Activated CD4-positive, alpha-beta T cell treated with anti-CD3 and anti-CD28 coated beads for 36 hours (primary cell): Measurements from ENCODE around the gene ZSCAN22. TPM values are rescaled to one million over a fixed set of nuclear protein-coding genes. Genes with fewer than 3 reads are reported as not detected.
A peak's percentile ranks its signal among the peaks of the same experiment; 100 is the strongest.
"Not testable (repeated sequence)": the region's sequence is repeated elsewhere in the genome, so short reads cannot be mapped to it uniquely, and the experiment has no call there.

ENCODE experiments used
- ATAC-seq: fragments of 200-7000 bp; cut with Tn5 transposase; one replicate; pipeline ENCODE4 v1.10.0; 2021; ENCODE audit warnings: mild to moderate bottlenecking, moderate library complexity
- CTCF ChIA-PET: fragments of 350-600 bp; sonication (Branson Sonifier 250); formaldehyde crosslinking; loops from one replicate; lab custom pipeline; 2021; ENCODE audit warnings: antibody characterized with exemption; lab: Charles Lee
- POLR2A ChIA-PET: fragments of 350-600 bp; sonication (Branson Sonifier 250); formaldehyde crosslinking; loops from one replicate; lab custom pipeline; 2021; ENCODE audit warnings: antibody characterized with exemption, inconsistent platforms; lab: Charles Lee
- DNase-seq: peaks from one replicate; pipeline ENCODE4 v3.0.0-alpha.2; 2020
- H3K27ac Mint-ChIP-seq: one replicate; pipeline ENCODE4 v1.8.0; 2021; ENCODE audit warnings: mixed read lengths
- H3K27me3 Mint-ChIP-seq: one replicate; pipeline ENCODE4 v1.8.0; 2021; ENCODE audit warnings: mixed read lengths
- H3K36me3 Mint-ChIP-seq: one replicate; pipeline ENCODE4 v1.8.0; 2021; ENCODE audit warnings: low read depth, mixed read lengths
- H3K4me1 Mint-ChIP-seq: one replicate; pipeline ENCODE4 v1.8.0; 2021; ENCODE audit warnings: mixed read lengths
- H3K4me3 Mint-ChIP-seq: one replicate; pipeline ENCODE4 v1.8.0; 2021; ENCODE audit warnings: mild to moderate bottlenecking, moderate library complexity, mixed read lengths
- H3K9me3 Mint-ChIP-seq: one replicate; pipeline ENCODE4 v1.8.0; 2021; ENCODE audit warnings: low read depth, mixed read lengths
- intact Hi-C, 2 experiments: fragments of 100-400 bp; cut with DNase I in 1 of 2; cut with micrococcal nuclease in 1 of 2; formaldehyde crosslinking; loops; one replicate each; pipeline versions ENCODE4 v1.14.2 to v1.15.1; 2022 to 2024; cut with DNase I, micrococcal nuclease
- total RNA-seq, 2 experiments: library from RNA; stranded (reverse); gene quantifications; one replicate each; pipeline ENCODE4 v1.2.3, GENCODE V29; 2021

The ZSCAN22 gene
- total RNA-seq, 2 experiments from 2014 or later = 3.1 to 3.8 TPM

GRCh38 chr19:58338336-58338735 lies 11.5 kb downstream of the ZSCAN22 start:
- H3K27ac Mint-ChIP-seq = no peak overlapping the region
- DNase-seq (no peak), ATAC-seq (no peak)
- ChIA-PET POLR2A (no interaction called here), CTCF (no interaction called here)
- intact Hi-C loops = no loop called here
- no peaks in the 10 kb centered on the region for H3K4me1 Mint-ChIP-seq
- peaks cover 41% of the 10 kb centered on the region for H3K36me3 Mint-ChIP-seq
- H3K9me3 Mint-ChIP-seq = no peaks in the 10 kb centered on the region
- H3K27me3 Mint-ChIP-seq = no peaks in the 10 kb centered on the region
- no peak overlapping the region for H3K4me3 Mint-ChIP-seq

GRCh38 chr19:58338825-58339558 lies 12.2 kb downstream of the ZSCAN22 start:
- no peak for ATAC-seq
- ChIA-PET CTCF (interaction anchor here (1.1 kb wide), 1 partner anchor 9 kb away, joined by 3 read pairs; no protein-coding TSS in a partner anchor), POLR2A (no interaction called here)
- intact Hi-C loops = no loop called here
- Mint-ChIP-seq H3K4me3 (no peak overlapping the region), H3K36me3 (peaks cover 39% of the 10 kb centered on the region), H3K9me3 (no peaks in the 10 kb centered on the region), H3K27me3 (no peaks in the 10 kb centered on the region), H3K27ac (no peak overlapping the region), H3K4me1 (no peaks in the 10 kb centered on the region)
- no peak for DNase-seq

DNA sequence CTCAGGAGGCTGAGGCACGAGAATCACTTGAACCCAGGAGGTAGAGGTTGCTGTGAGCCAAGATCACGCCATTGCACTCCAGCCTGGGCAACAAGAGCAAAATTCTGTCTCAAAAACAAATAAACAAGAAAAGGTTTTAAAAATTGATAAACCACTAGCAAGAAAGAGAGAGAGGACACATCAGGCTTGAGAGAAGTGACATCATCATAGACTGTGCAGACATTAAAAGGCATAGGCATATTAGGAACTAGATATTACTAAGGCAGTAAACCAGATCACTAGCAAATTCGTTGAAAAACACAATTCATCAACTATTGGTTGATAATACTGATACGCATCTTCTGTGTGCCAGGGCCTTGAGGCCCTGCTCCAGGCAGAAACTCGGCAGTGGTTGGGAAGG lies 18.8 kb downstream of the ZSCAN22 start:
- peaks cover 10% of the 10 kb centered on the region for H3K27me3 Mint-ChIP-seq
- no peak for ATAC-seq
- H3K4me1 Mint-ChIP-seq = peaks cover 16% of the 10 kb centered on the region
- no peaks in the 10 kb centered on the region for H3K9me3 Mint-ChIP-seq
- POLR2A ChIA-PET = interaction anchor here (0.5 kb wide), 1 partner anchor 19 kb away, joined by 3 read pairs; no protein-coding TSS in a partner anchor
- H3K4me3 Mint-ChIP-seq = peak overlapping the region; percentile 87
- no peak overlapping the region for H3K27ac Mint-ChIP-seq
- intact Hi-C loops = no loop called here
- CTCF ChIA-PET = no interaction called here
- DNase-seq = no peak
- H3K36me3 Mint-ChIP-seq = peaks cover 7% of the 10 kb centered on the region

DNA sequence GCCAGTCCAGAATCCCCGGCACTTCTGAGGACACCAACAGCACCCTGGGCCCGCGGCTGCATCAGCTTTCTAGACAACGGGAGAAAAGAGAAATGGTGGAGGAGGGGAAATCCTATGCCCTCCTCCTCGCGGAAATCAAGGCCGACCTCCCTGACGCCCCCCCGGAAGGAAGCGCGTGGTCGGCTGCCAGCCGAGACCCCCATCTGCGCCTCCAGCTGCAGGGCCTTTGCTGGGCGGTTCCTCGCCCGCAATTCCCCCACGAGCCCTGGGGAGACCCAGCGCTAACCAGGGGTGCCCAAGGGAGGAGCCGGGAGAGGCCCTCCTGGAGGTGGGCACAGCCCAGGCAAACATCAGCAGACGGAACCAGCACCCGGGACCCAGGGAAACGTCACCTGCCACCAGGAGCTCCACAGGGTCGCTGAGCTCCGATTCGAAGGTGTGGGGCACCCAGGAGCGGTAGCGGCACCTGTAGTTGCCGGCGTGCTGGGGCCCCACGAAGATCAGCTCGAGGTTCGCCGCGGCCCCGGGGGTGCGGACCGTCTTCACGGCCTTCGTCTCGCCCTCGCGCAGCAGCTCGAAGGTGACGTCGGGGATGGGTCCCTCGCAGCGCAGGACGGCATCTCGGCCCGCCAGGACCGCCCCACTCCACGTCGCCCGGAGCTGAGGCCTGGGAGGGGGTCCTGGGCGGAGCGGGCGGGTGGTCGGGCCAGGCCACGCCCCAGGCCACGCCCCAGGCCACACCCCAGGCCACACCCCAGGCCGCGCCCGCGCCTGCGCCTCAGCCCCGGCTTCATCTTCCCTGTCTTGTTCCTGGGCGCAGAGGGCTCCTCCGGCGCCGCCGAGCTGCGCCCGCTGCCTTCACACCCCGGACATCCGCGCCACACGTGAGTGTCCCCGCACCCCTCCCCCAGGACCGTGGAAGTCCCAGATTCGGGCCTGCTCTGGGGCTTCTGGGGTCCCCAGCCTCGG lies 20.5 kb downstream of the ZSCAN22 start:
- POLR2A ChIA-PET = interaction anchor here (0.6 kb wide), 1 partner anchor 197 kb away, joined by 3 read pairs; the partner anchor contains the start of gene TRIM28
- intact Hi-C loops = loop anchor here (1.0 to 2.0 kb wide), 6 partner anchors 15 to 68 kb away; partner anchors contain the start of genes ZNF497 (in 2 of the 2), ZNF8 (in 1 of the 2) and ZNF837 (in 1 of the 2)
- peak; percentile 87 for DNase-seq
- Mint-ChIP-seq H3K4me1 (peaks cover 16% of the 10 kb centered on the region), H3K36me3 (peaks cover 3% of the 10 kb centered on the region), H3K27ac (peak overlapping the region; percentile 70), H3K4me3 (peak overlapping the region; percentile 87), H3K27me3 (peaks cover 10% of the 10 kb centered on the region), H3K9me3 (no peaks in the 10 kb centered on the region)
- CTCF ChIA-PET = interaction anchor here (0.9 to 3.0 kb wide), 6 partner anchors 8 to 172 kb away, joined by 3 to 15 read pairs (median 4); partner anchors contain the start of genes ZBTB45, ZNF324B and ZNF497
- peak; percentile 97 for ATAC-seq

DNA sequence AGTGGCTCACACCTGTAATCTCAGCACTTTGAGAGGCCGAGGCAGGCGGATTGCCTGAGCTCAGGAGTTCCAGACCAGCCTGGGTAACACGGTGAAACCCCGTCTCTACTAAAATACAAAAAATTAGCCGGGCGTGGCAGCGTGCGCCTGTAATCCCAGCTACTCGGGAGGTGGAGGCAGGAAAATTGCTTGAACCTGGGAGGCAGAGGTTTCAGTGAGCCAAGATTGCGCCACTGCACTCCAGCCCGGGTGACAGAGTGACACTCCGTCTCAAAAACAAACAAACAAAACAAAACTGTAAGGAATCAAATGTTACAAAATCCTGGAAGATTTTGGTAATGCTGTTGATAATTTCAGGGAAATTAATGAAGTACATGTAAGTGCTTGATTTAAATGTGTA lies 21.3 kb downstream of the ZSCAN22 start:
- H3K4me3 Mint-ChIP-seq = peak overlapping the region; percentile 87
- CTCF ChIA-PET = interaction anchor here (0.9 to 3.0 kb wide), 4 partner anchors 9 to 171 kb away, joined by 3 to 15 read pairs (median 4); partner anchors contain the start of genes ZBTB45, ZNF324B and ZNF497
- peaks cover 16% of the 10 kb centered on the region for H3K4me1 Mint-ChIP-seq
- DNase-seq, intact Hi-C loops, ATAC-seq, H3K36me3 Mint-ChIP-seq, H3K9me3 Mint-ChIP-seq, POLR2A ChIA-PET: not testable (repeated sequence)
- H3K27me3 Mint-ChIP-seq = peaks cover 10% of the 10 kb centered on the region
- H3K27ac Mint-ChIP-seq = peak overlapping the region; percentile 70

- ChIA-PET POLR2A (no interaction called here), CTCF (no interaction called here)
- H3K27me3 Mint-ChIP-seq = peaks cover 10% of the 10 kb centered on the region
- H3K9me3 Mint-ChIP-seq = no peaks in the 10 kb centered on the region
- H3K36me3 Mint-ChIP-seq = peaks cover 5% of the 10 kb centered on the region
- ATAC-seq = no peak
- H3K4me1 Mint-ChIP-seq = peaks cover 16% of the 10 kb centered on the region
- no peak for DNase-seq
- no peak overlapping the region for H3K4me3 Mint-ChIP-seq
- H3K27ac Mint-ChIP-seq = no peak overlapping the region
- intact Hi-C loops = no loop called here
Measured at GRCh38 chr19:58349590-58349989, 22.8 kb downstream of the ZSCAN22 start.

DNA sequence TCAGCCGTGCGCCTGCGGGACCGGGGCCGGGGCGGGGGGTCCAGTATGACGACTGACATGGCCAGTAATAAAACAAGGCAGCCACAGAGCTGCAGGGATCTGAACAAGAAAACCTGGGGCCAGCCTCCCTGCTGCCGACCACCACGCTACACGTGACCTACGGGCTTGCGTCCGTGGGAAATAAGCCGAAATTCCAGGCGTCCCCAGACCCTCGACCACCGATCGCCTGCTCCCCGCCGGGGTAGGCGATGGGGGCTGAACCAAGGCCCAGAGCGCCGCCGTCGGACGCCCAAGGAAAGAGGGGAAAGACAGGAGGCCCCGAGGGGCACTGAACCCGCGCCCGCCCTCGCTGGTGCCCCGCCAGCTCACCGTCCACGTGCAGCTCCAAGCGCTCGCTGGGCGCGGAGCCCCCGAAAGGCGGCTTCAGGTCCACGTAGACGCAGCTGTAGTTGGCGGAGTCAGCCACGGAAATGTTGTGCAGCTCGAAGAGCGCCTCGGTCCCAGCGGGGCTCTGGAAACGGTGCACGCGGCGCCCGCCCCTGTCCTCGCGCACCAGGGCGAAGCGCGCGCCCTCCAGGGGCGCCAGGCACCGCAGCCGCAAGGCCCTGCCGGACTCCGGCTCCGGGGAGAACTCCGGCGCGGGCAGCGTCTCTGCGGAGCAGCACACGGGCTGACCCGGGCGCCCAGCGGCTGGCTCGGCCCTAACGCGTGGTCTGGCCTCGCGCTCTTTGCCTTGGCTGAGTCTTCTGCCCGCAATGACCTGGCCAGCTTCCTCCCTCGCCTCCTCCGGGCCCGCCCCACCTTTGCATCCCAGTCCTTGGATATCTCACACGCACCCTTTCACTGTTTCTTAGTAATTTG lies 23.4 kb downstream of the ZSCAN22 start:
- ChIA-PET CTCF (no interaction called here), POLR2A (no interaction called here)
- H3K4me3 Mint-ChIP-seq = no peak overlapping the region

DNA sequence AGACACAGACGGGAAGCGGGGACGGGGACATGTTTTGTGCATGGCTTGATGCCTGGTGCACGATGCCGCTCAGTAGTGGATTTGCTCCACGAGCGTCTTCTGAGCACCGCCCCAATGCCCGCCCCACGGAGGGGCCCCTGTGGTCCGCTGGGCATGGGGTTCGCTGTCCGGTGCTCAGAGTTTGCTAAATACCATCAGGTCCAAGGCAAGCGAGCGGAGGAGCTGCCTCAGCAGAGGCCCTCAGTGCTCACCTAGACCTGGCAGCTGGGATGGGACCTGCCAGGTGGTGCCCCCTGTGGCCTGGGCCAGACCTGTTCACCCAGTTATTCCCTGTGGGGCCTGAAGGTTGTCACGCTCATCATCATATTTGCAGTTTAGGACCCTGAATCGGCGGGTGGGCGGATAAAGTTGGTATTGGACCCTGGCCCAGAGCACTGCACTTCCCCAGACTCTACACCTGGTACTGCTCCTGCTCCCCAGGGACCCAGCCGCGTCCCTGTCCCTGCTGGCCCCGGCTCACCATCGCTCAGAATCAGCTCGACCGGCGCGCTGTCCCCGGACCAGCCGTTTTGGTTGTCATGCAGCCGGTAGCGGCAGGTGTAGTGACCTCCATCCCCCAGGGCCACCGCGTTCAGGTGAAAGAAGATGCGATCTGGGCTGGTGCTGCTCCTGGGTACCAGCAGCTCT lies 24.2 kb downstream of the ZSCAN22 start:
- intact Hi-C loops = no loop called here
- peaks cover 21% of the 10 kb centered on the region for H3K4me1 Mint-ChIP-seq
- H3K4me3 Mint-ChIP-seq = no peak overlapping the region
- no peak for DNase-seq
- ChIA-PET CTCF (interaction anchor here (0.6 kb wide), 1 partner anchor 372 kb away, joined by 3 read pairs; no protein-coding TSS in a partner anchor), POLR2A (no interaction called here)
- H3K27me3 Mint-ChIP-seq = peaks cover 8% of the 10 kb centered on the region
- no peak for ATAC-seq
- peaks cover 5% of the 10 kb centered on the region for H3K36me3 Mint-ChIP-seq
- H3K9me3 Mint-ChIP-seq = no peaks in the 10 kb centered on the region
- H3K27ac Mint-ChIP-seq = no peak overlapping the region

More for the DNA sequence above, 23.4 kb downstream of the ZSCAN22 start:
- peaks cover 10% of the 10 kb centered on the region for H3K27me3 Mint-ChIP-seq
- H3K4me1 Mint-ChIP-seq = peaks cover 16% of the 10 kb centered on the region
- no peaks in the 10 kb centered on the region for H3K9me3 Mint-ChIP-seq
- no peak overlapping the region for H3K27ac Mint-ChIP-seq
- intact Hi-C loops = no loop called here
- no peak for ATAC-seq
- DNase-seq = no peak
- H3K36me3 Mint-ChIP-seq = peaks cover 5% of the 10 kb centered on the region

DNA sequence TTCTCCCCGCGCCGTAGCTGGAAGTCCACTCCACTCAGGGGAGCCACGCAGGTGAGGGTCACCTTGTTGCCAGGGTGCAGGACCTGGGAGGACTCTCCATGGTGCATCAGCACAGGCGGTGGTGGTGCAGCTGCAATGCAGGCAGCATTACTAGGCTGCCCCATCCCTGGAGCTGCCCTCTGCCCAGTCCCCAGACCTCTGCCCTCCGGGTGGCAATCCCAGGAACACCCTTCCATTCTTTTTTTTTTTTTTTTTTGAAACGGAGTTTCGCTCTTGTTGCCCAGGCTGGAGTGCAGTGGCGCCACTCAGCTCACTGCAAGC lies 24.7 kb downstream of the ZSCAN22 start:
- H3K36me3 Mint-ChIP-seq = peaks cover 5% of the 10 kb centered on the region
- no peak overlapping the region for H3K4me3 Mint-ChIP-seq
- H3K4me1 Mint-ChIP-seq = peaks cover 21% of the 10 kb centered on the region
- DNase-seq = no peak
- peaks cover 8% of the 10 kb centered on the region for H3K27me3 Mint-ChIP-seq
- ATAC-seq = no peak
- ChIA-PET CTCF (interaction anchor here (0.6 kb wide), 1 partner anchor 372 kb away, joined by 3 read pairs; no protein-coding TSS in a partner anchor), POLR2A (no interaction called here)
- intact Hi-C loops = no loop called here
- H3K9me3 Mint-ChIP-seq = no peaks in the 10 kb centered on the region
- no peak overlapping the region for H3K27ac Mint-ChIP-seq

GRCh38 chr19:58351990-58352755 lies 25.4 kb downstream of the ZSCAN22 start:
- DNase-seq = no peak
- Mint-ChIP-seq H3K27me3 (peaks cover 6% of the 10 kb centered on the region), H3K36me3 (peaks cover 5% of the 10 kb centered on the region), H3K4me3 (no peak overlapping the region), H3K9me3 (no peaks in the 10 kb centered on the region), H3K27ac (no peak overlapping the region), H3K4me1 (peaks cover 23% of the 10 kb centered on the region)
- ChIA-PET CTCF (no interaction called here), POLR2A (no interaction called here)
- ATAC-seq = no peak
- intact Hi-C loops = no loop called here
